ENCODE data around the gene FCHSD1.

FCHSD1 gene

DNA sequence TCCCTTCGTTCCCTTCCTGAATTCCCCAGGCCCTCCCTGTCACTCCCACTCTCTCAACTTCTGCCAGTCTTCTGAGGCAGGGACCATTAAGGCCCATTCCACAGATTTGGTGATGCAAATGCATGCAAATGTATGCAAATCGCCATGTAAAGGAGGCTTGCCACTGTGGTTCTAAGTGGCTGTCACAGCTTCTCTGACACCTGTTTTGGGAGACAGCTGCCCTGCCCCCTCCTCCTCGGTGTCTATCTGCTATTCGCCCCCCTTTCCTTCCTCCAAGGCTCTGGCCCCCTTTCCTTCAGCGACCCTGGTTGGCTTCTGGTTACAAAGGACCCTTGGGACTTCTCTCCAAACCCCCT lies 41.3 kb upstream of the FCHSD1 start:
- TF ChIP-seq, protein P1, sequence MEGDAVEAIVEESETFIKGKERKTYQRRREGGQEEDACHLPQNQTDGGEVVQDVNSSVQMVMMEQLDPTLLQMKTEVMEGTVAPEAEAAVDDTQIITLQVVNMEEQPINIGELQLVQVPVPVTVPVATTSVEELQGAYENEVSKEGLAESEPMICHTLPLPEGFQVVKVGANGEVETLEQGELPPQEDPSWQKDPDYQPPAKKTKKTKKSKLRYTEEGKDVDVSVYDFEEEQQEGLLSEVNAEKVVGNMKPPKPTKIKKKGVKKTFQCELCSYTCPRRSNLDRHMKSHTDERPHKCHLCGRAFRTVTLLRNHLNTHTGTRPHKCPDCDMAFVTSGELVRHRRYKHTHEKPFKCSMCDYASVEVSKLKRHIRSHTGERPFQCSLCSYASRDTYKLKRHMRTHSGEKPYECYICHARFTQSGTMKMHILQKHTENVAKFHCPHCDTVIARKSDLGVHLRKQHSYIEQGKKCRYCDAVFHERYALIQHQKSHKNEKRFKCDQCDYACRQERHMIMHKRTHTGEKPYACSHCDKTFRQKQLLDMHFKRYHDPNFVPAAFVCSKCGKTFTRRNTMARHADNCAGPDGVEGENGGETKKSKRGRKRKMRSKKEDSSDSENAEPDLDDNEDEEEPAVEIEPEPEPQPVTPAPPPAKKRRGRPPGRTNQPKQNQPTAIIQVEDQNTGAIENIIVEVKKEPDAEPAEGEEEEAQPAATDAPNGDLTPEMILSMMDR (IDR thresholded peaks at IDR 0.05; ENCODE audit: low read depth, low read length, missing control alignments): no peak
- H3K4me3 ChIP-seq (ENCODE audit: low read depth, low read length): no peak overlapping the region; the same call in 1 of the 2 replicates
- DNase-seq (ENCODE audit: low read depth): no peak

DNA sequence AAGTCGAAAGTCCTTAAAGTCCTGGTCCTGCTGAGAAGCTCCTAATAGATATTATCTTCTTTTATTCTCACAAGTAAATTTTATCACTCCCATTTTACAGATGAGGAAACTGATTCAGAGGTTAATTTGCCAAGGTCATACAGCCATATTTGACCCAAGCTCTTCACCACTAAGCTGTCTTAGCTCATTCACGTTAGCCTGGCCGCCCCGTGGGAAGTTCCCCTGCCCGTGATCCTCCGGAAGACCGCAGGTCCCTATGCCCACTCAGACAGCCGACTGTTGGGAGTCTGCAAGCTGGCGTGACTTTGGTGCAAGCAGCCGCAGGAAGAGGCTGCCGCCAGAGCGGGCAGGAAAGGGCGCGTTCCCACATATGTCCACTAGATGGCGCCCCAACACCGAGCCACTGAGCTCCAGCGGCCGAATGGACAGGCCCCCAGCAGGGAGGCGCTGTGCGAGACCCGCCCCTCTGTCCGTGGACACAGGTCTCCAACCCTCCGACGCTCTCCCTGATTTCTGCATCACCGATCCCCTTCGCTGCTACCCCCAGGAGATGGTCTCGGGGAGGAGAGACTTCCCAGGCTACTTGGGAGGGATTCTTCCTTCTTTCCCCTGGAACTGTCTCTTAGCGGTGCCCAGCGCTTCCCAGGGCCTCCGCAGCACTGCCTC lies 40.8 kb upstream of the FCHSD1 start:
- DNase-seq (ENCODE audit: low read depth): no peak
- peak overlapping the region; percentile 23; the same call in 1 of the 2 replicates for H3K4me3 ChIP-seq (ENCODE audit: low read depth, low read length)

DNA sequence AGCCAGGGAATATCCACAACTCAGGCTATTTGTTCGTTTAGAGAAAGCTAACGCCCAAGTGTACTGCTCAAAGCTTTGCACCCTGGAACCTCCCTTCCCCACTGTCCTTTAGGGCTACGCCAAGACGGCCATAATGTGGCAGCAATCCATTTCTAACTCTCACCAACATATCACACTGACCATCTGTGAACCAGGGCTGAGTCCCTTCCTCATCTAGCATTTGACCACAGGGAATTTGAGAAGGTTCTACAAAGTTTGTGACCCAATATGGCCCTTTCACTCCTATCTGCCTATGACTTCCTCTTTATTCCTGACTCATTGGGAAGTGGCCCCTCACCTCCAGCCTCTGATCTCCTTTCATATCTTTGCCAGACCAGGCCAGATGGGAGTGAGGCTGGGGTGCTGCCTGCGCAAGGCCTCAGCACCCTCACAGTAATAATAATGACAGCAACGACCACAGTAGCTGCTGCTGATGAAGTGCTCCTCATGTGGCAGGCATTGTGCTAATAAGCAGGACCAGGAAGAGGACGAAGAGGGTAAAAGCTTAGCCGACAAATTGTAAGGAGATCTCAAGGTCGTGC lies 40.2 kb upstream of the FCHSD1 start:
- TF ChIP-seq, protein P1 (IDR thresholded peaks at IDR 0.05; ENCODE audit: low read depth, low read length, missing control alignments): no peak
- DNase-seq (ENCODE audit: low read depth): no peak
- no peak overlapping the region for H3K4me3 ChIP-seq (ENCODE audit: low read depth, low read length)

More for the DNA sequence above, 40.8 kb upstream of the FCHSD1 start:
- TF ChIP-seq, protein P1 (IDR thresholded peaks at IDR 0.05; ENCODE audit: low read depth, low read length, missing control alignments): peak; percentile 97

DNA sequence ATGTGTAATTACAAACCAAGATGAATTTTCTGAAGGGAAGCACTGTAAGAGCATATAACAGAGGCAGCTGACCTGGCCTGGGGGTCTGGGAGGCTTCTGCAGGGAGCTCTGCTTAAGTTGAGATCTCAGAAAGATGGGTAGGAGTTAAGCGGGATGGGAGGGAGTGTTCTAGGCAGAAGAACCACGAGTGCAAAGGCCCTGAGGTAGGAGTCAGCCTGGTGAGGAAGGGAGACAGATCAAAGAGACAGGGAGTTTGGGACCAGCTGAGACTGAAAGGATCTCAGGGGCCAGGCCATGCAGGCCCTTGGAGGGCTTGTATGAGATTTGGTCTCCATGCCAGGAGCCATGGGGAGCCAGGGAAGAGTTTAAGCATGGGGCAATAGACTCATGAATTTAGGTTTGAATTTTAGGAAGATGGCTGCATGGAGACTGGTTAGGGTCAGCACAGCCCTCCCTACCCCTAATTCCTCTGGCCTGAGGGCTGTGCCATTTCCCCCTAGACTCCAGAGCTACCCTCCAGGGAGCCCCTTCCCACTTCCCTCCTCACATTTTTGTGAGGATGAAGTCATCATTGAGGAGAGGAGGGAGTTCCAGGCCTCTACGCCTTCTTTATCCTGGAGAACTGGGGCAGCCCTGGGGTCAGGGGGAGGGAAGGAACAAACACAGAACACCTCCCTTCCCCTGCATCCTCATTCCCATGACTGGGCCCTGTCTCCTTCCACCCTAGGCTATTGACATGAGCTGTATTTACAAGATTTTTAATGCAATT lies 35.6 kb upstream of the FCHSD1 start:
- TF ChIP-seq, protein P1 (IDR thresholded peaks at IDR 0.05; ENCODE audit: low read depth, low read length, missing control alignments): no peak
- no peak for DNase-seq (ENCODE audit: low read depth)
- no peak overlapping the region for H3K4me3 ChIP-seq (ENCODE audit: low read depth, low read length)

DNA sequence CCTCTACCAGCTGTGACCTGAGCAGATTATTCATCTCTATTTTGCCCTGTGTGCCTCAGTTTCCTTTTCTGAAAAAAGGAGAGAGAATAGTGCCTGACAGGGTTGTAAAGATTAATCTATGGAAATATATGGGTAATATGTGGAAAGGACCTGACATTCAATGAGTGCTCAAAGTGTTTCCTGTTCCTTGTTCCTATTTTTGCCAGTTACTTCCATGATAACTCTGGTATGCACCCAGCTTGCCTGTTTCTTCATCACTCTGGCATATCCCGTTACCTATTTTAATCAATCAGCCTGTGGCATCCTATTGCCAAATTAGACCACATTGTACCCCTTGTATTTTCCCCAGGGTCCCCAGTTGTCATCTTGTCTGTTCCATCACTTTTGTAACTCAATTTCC lies 34.4 kb upstream of the FCHSD1 start:
- TF ChIP-seq, protein P1 (IDR thresholded peaks at IDR 0.05; ENCODE audit: low read depth, low read length, missing control alignments): no peak
- DNase-seq (ENCODE audit: low read depth): no peak
- H3K4me3 ChIP-seq (ENCODE audit: low read depth, low read length): no peak overlapping the region

DNA sequence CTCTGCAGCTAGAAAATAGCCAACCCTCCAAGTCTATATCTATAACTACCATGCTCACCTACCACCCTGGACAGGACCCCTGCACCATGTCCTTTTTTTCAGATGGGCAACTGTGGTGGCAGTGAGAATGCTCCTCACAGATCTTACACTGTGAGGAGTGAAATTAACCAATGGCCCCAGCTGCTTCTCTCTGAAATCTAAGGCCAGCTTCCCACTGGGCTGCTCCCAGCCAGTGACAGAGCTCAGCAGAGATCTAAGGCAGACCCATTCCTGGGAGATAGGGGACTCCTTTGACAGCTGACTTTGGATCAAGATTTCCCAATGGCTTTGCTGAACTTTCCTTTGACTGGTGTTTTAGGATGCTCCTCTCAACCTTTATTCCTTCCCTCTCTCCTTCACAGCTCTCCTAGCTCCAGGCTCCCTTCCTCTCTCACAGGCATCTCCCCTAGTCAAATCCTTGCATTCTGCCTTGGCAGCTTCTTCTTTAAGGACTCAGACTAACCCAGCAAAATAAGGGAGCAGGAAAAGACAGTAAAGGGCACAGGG lies 32.5 kb upstream of the FCHSD1 start:
- TF ChIP-seq, protein P1 (IDR thresholded peaks at IDR 0.05; ENCODE audit: low read depth, low read length, missing control alignments): no peak
- no peak for DNase-seq (ENCODE audit: low read depth)
- no peak overlapping the region for H3K4me3 ChIP-seq (ENCODE audit: low read depth, low read length)
